WI38 (cell line): Measurements from ENCODE around the gene KCNC2.

Experiments used
- H3K4me3 ChIP-seq: 2 replicates; pipeline ENCODE4 v1.5.1; 2011; ENCODE audit warnings: low read depth, mild to moderate bottlenecking, control low read depth, low read length
- TF ChIP-seq, protein P1 (sequence below): IDR thresholded peaks from 2 replicates; pipeline ENCODE4 v1.5.1; 2012; ENCODE audit warnings: low read depth, mild to moderate bottlenecking, control low read depth, low read length

The KCNC2 gene

DNA sequence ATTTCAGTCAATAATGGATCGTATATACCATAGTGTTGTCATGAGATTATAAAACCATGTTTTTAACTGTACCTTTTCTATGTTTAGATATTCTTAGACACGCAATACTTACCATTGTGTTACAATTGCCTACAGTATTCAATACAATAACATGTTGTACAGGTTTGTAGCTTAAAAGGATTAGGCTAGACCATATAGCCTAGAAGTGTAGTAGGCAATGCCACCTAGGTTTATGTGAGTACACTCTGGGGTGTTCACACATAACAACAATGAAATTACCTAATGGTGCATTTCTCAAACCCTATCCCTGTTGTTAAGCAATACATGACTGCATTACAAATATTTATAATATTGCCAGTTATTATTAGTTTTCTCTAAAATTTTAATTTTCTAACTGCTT is 144.2 kb downstream of the KCNC2 start:
- H3K4me3 ChIP-seq: no peak overlapping the region
- TF ChIP-seq, protein P1, sequence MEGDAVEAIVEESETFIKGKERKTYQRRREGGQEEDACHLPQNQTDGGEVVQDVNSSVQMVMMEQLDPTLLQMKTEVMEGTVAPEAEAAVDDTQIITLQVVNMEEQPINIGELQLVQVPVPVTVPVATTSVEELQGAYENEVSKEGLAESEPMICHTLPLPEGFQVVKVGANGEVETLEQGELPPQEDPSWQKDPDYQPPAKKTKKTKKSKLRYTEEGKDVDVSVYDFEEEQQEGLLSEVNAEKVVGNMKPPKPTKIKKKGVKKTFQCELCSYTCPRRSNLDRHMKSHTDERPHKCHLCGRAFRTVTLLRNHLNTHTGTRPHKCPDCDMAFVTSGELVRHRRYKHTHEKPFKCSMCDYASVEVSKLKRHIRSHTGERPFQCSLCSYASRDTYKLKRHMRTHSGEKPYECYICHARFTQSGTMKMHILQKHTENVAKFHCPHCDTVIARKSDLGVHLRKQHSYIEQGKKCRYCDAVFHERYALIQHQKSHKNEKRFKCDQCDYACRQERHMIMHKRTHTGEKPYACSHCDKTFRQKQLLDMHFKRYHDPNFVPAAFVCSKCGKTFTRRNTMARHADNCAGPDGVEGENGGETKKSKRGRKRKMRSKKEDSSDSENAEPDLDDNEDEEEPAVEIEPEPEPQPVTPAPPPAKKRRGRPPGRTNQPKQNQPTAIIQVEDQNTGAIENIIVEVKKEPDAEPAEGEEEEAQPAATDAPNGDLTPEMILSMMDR: no peak

DNA sequence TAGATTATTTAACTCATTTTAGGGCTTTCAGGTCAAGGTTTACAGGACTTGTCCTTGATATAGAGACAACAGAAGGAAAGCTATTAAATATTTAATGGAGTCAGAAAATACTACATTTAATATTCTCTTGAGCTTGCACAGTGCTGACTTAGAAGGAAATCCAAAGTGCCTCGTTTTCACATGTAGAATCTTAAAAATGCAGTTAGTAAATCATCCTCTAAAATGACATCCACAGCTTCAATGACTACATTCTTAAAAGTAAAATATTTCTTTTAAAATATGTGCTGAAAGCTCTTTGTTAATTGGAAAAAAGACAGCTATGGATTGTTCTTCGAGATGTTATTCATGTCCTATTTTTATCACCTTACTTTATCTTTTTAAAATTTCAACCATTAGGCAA is 146.9 kb downstream of the KCNC2 start:
- no peak overlapping the region for H3K4me3 ChIP-seq
- TF ChIP-seq, protein P1: no peak

DNA sequence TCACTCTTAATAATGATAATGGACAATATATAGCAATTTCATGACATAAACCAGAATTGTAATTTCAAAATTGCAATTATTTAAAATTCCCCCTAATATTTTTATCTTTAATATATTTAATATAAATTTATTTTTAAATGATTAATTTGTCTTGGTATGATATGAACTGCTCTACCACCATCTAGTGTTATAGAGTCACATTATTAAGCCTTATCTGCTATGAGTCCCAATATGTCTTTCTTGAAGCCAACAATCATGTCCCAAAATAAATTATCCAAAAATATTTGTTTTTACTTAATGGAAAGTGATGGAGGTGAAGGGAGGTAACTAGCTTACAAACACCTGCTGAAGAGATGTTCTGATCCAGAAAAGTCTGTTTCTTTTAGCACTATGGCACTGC is 151.4 kb downstream of the KCNC2 start:
- H3K4me3 ChIP-seq: no peak overlapping the region
- TF ChIP-seq, protein P1: no peak

DNA sequence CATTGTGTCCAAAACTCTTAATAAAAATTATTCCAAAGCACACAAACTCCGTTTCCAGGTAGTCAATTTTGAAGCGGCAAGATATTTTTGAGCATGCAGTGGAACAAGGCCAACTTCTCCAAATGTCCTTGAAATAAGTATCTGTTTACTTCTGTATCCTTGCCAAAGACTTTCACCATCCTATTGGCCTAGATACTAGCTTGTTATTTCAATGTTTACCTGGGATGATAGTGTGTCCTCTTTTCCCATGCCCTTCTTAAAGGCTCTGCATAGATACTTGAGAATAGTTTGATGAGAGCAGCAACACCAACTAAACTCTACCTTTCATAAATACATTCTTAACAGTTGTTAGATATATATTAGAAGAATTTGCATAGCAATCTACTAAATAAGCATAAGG is 160.9 kb downstream of the KCNC2 start:
- H3K4me3 ChIP-seq: no peak overlapping the region
- TF ChIP-seq, protein P1: no peak

DNA sequence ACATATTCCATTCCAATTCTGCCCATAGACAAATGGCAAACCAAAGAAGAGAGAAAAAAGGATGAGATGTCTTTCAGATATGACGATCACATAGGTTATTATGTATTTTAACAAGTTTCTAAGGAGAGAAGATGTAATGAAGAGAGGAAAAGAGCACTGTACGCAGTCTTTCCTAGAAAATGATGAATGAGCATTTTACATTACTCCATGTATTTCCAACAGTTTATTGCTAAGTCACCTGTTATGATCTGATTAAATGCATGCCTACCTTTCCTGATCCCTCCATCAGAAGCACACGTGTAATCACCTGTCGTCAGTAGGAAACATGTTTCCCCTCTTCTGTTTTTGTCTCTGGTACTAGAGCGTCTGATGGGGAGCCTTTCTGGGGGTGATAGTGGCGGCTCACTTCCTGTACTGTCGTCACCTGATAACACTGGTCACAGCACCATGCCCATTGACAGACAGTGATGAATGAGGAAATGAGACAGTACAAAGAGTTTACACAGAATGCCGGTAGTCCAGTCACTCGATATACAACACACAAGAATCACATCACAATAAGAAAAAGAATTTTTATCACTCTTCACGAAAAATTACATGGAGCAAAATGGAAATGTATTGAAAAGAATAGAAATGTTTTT is 161.6 kb downstream of the KCNC2 start:
- TF ChIP-seq, protein P1: no peak
- no peak overlapping the region for H3K4me3 ChIP-seq

DNA sequence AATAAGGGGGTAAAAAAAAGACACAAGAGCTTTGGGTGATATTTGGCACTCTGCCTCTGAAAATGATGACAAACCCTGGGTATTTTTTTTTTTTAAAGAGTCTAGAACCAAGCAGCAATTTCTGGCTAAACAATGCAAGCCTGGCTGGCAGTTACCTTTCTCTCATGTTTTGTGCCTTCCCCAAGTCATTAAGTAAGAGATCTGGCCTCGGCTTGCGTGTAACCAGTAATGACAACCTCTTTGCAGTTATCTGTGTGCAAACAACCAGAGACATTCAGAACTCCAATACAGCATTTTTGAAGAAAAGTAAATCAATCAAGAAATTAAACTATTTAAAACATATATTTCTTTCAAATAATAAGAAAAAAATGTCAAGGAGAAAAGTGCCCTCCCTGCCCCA is 167.5 kb downstream of the KCNC2 start:
- TF ChIP-seq, protein P1: no peak
- no peak overlapping the region for H3K4me3 ChIP-seq

DNA sequence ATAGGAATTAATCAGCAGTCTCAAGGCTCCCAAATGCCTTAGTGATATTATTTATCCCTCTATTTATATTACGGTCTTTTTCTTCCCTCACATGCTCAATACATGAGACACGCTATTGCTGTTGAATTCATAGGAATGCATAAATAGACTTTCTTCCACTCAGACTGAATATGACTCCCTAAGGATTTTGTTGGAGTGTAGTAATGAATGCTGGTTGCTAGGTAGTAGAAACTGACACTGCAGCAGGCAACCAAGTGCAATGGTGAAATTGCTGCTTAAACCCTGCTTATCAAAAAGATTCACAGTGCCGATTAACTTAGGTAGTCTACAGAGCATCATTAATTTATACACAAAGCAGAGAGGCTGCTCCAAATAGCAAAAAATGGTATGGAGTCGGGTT is 168.2 kb downstream of the KCNC2 start:
- TF ChIP-seq, protein P1: no peak
- H3K4me3 ChIP-seq: no peak overlapping the region
